Smooth muscle cell of the brain vasculature (primary cell): ENCODE results near the gene DHX35.
"Not testable (repeated sequence)": the region's sequence is repeated elsewhere in the genome, so short reads cannot be mapped to it uniquely, and the experiment has no call there.

Source experiments
- DNase-seq: peaks from one replicate; pipeline ENCODE4 v3.0.0-alpha.2; 2012; ENCODE audit warnings: low read depth, low spot score

DHX35 gene

GRCh38 chr20:38939686-38940085 is 22.5 kb upstream of the DHX35 start:
- no peak for DNase-seq

- no peak for DNase-seq
Measured at GRCh38 chr20:38940644-38941043, 21.5 kb upstream of the DHX35 start.

GRCh38 chr20:38941726-38942389 is 20.3 kb upstream of the DHX35 start:
- DNase-seq: no peak

- no peak for DNase-seq
Measured at GRCh38 chr20:38945012-38945411, 17.1 kb upstream of the DHX35 start.

GRCh38 chr20:38946836-38947235 is 15.3 kb upstream of the DHX35 start:
- no peak for DNase-seq

- no peak for DNase-seq
Measured at GRCh38 chr20:38947931-38948362, 14.2 kb upstream of the DHX35 start.

GRCh38 chr20:38950254-38950653 is 11.9 kb upstream of the DHX35 start:
- DNase-seq: no peak

- DNase-seq: no peak
Measured at GRCh38 chr20:38951611-38952010, 10.5 kb upstream of the DHX35 start.

GRCh38 chr20:38952153-38952552 is 10.0 kb upstream of the DHX35 start:
- DNase-seq: no peak

GRCh38 chr20:38953630-38954340 is 8.4 kb upstream of the DHX35 start:
- DNase-seq: no peak

- DNase-seq: no peak
Measured at GRCh38 chr20:38957235-38957876, 4.8 kb upstream of the DHX35 start.

GRCh38 chr20:38957915-38958485 is 4.1 kb upstream of the DHX35 start:
- DNase-seq: no peak

- DNase-seq: not testable (repeated sequence)
Measured at GRCh38 chr20:38960187-38960687, 1.9 kb upstream of the DHX35 start.

GRCh38 chr20:38961530-38962043 is 557 bp upstream of the DHX35 start:
- no peak for DNase-seq

- no peak for DNase-seq
Measured at GRCh38 chr20:38962928-38963401, 821 bp downstream of the DHX35 start.

- DNase-seq: no peak
Measured at GRCh38 chr20:38963745-38964144, 1.6 kb downstream of the DHX35 start.

- DNase-seq: no peak
Measured at GRCh38 chr20:38965264-38965663, 3.1 kb downstream of the DHX35 start.

GRCh38 chr20:38968090-38968489 is 5.9 kb downstream of the DHX35 start:
- no peak for DNase-seq

GRCh38 chr20:38969708-38970107 is 7.6 kb downstream of the DHX35 start:
- no peak for DNase-seq

- DNase-seq: no peak
Measured at GRCh38 chr20:38970302-38970701, 8.2 kb downstream of the DHX35 start.

- no peak for DNase-seq
Measured at GRCh38 chr20:38973107-38973506, 11.0 kb downstream of the DHX35 start.

- no peak for DNase-seq
Measured at GRCh38 chr20:38973645-38974044, 11.5 kb downstream of the DHX35 start.
